Skeletal muscle cell (primary cell): Measurements from ENCODE around the gene FLYWCH1.
A peak's percentile ranks its signal among the peaks of the same experiment; 100 is the strongest.

ENCODE experiments used
- DNase-seq: peaks from one replicate; pipeline ENCODE4 v3.0.0-alpha.2; 2010; ENCODE audit warnings: low read depth
- H3K4me3 ChIP-seq: 2 replicates; pipeline ENCODE4 v1.5.1; 2011; ENCODE audit warnings: low read depth, mild to moderate bottlenecking, control low read depth, low read length, moderate library complexity

FLYWCH1 gene

GRCh38 chr16:2911638-2912329, at the start of gene FLYWCH1:
FLYWCH1 (plus strand) TSS chr16:2911931; CDS start chr16:2929686, 17,755 bp downstream.
- peak; percentile 91 for DNase-seq
- H3K4me3 ChIP-seq: peak within 1 kb of the TSS; percentile 86

DNA sequence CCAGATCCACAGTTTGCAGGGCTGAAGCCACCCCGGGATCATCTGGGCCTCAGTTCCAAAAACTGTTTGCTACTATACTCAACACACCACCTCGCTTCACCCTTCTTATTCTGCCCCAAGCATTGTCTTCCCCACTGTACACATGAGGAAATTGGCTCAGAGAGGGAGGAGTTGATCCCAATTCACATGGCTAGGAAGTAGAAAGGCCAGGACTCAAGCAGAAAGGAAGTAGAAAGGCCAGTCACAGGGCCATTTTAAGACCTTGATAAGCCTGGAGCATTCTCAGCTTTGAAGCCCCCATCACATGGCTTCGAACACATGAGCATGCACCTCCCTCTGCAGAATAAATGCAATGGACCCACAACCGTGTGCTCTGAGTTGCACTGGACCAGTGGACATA, 46.1 kb upstream of the FLYWCH1 start:
- H3K4me3 ChIP-seq: no peak overlapping the region
- DNase-seq: no peak

DNA sequence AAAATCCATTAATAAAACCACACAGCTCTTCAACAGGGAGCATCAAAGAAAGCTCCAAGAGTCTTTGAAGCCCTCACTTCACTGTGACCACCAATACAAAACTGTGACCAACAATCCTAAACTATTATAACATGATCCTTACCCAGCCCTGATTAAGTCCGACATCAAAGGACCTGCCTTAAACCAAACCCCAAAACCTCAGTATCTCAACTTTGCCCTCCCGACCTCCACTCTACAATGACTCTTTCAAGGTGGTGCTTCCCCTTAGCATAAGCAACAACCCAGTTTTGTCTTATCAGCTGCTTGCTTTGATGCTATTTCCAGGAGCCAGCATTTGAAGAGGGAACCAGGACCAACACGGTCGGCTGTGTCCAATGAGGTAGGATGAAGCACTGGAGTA, 45.3 kb upstream of the FLYWCH1 start:
- no peak for DNase-seq
- no peak overlapping the region for H3K4me3 ChIP-seq

DNA sequence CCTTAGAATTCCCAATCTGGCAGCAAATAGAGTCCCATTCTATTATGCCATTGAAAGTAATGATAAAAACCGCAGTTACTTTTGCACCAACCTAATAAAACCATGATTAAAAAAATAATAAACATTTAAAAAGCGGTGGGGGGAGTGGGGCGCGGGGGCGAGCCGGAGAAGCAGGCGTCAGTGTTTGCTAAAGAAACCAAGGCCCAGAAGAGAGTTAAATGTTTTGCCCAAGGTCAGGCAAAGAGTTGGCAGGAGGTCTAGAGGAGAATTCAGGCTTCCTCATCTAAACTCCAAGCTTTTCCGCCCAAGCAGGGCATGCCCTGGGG, 44.1 kb upstream of the FLYWCH1 start:
- DNase-seq: no peak
- H3K4me3 ChIP-seq: peak overlapping the region; percentile 63

DNA sequence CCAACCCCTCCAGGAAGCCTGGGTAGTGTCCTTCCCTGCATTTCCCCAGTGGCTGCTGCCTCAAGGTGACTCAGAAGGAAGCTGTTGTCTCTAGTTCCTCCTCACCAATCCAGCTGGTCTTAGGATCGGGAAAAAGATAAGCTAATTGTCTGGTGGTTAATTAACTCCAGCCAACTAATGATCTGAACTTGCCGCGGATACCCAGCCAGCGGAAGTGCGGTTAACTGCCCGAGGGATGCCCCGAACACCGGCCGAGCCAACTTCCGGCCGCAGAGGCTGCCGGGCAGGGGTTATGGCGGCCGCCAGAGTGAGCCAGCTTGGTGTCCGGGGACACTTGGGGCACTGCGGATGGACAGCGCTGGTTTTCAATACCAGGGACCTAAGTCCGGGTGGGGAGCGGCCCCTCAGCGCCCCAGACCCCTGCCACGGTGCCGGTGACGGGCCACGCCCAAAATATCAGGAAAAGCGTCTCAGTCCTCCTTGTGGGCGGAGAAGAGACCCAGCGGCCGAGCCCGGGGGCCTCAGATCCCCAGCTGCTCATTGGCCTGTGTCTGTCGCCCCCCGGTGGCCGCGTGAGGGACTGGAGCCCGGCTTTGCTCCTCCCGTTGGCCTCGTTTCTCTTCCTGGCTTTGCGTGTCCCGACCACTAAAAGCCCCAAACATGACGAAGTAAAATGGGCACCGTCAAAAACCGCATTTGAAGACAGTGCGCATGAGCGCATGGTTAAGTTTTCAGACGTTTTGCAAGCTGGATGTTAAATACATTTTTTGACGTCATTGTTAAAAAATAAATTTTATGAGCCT, 43.5 kb upstream of the FLYWCH1 start:
- DNase-seq: peak; percentile 60
- peak overlapping the region; percentile 63 for H3K4me3 ChIP-seq

- no peak for DNase-seq
- no peak overlapping the region for H3K4me3 ChIP-seq
Measured at GRCh38 chr16:2871926-2872325, 39.8 kb upstream of the FLYWCH1 start.

- no peak overlapping the region for H3K4me3 ChIP-seq
- no peak for DNase-seq
Measured at GRCh38 chr16:2874032-2874911, 37.5 kb upstream of the FLYWCH1 start.

GRCh38 chr16:2874912-2875362, 36.8 kb upstream of the FLYWCH1 start:
- no peak overlapping the region for H3K4me3 ChIP-seq
- no peak for DNase-seq

DNA sequence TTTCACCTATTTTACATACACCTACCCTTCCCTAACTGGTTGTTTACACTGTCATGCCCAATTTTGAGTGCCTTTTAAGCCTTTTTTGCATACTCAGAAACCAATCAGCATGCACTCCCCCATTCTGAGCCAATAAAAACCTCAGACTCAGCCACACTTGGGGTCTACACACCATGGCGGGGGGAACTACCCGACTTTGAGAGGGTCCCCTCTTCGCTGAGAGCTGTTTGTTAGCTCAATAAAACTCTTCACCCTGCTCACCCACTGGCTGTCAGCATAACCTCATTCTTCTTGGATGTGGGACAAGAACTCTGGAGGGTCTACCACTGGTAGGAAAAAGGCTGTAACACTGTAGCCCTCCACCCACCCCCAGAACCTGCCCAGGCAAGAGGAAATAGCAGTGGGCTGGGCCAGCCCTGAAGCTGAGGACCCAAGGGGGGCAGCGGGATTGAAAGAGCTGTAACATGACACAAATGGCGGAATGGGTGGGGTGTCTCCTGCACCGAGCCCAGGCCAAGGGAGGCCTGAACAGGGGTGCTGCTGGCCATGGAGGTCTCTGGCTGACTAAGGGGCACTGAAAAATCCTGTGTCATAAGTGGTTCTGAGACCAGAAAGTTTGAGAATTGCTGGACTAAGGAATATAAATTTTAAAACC, 31.8 kb upstream of the FLYWCH1 start:
- no peak for DNase-seq
- H3K4me3 ChIP-seq: no peak overlapping the region

DNA sequence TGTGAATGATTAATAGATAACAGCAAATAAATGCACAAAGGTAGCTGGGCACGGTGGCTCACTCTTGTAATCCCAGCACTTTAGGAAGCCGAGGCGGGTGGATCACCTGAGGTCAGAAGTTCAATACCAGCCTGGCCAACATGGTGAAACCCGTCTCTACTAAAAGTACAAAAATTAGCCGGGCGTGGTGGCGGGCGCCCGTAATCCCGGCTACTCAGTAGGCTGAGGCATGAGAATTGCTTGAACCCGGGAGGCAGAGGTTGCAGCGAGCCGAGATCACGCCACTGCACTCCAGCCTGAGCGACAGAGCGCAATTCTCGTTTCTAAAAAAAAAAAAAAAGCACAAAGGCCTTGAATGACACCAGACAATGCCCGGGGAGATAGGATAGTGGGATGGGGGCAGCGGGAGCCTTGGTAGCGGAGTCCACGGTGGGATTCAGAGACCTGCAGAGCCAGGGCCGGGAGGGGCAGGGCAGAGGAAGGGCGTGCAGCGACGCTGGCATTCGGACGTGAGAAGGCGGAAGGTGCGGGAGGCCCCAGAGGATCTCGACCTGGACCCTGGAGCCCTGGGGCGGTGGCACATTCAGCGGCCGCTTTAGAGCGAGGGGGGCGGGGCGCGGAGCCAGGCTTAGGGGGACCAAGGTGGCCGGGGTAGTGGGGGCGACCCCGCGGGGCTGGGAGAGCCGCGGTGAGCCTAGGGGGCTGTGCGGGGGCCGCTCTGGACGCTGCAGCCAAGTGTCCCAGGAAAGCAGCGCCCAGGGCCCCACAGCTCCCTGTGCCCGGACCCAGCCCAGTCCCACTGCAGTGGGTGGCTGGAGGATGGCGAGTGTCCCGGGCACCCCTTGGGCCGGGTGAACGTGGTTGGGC, 29.7 kb upstream of the FLYWCH1 start:
- peak overlapping the region; percentile 90 for H3K4me3 ChIP-seq
- DNase-seq: no peak

DNA sequence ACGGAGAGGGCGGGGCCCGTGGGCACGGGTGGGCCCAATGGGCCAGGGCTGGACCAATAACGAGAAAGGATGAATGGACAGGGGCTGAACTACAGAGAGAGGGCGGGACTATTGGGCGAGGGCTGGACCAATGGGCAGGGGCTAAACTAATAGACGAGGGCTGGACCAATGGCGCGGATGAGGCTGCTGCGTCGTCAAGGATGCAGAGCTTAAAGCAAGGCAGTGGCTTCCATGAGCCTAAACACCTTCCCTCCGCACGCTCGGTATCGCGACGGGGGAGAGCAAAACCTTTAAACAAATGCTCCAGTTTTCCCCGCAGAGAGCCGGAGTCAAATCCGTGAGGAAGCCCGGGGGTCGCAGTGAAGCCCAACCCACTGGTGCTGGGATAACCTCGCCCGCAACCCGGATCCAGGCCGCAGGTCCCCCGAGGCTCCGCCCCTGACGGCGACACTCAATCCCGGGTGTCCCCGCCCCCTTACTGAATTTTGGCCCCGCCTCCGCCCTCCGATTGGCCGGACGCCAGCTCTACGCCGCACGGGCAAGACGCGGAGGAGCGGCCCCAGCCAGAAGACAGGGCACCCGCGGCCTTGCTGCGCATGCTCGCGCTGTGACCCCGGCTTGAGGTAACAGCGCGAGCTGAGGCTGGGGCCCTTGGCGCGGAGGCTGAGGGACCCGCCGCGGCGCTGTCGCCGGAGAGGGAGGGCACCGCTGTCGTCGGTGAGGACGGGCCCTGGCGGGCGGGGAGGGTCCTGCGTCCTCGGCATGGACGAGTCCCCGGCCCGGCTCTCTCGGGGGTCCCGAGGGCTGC, 28.9 kb upstream of the FLYWCH1 start, which contains the start of gene FLYWCH2:
FLYWCH2 (plus strand) TSS at position 566 of the 808 bp plus-strand sequence. CDS start 13,235 bp downstream, outside the sequence.
- peak within 1 kb of the TSS; percentile 90 for H3K4me3 ChIP-seq
- DNase-seq: peak; percentile 97

- DNase-seq: no peak
- peak overlapping the region; percentile 90 for H3K4me3 ChIP-seq
Measured at GRCh38 chr16:2883458-2883908, 28.2 kb upstream of the FLYWCH1 start.

- DNase-seq: no peak
- H3K4me3 ChIP-seq: peak overlapping the region; percentile 90
Measured at GRCh38 chr16:2884041-2884451, 27.7 kb upstream of the FLYWCH1 start.

- no peak overlapping the region for H3K4me3 ChIP-seq
- DNase-seq: no peak
Measured at GRCh38 chr16:2894231-2894630, 17.5 kb upstream of the FLYWCH1 start.

DNA sequence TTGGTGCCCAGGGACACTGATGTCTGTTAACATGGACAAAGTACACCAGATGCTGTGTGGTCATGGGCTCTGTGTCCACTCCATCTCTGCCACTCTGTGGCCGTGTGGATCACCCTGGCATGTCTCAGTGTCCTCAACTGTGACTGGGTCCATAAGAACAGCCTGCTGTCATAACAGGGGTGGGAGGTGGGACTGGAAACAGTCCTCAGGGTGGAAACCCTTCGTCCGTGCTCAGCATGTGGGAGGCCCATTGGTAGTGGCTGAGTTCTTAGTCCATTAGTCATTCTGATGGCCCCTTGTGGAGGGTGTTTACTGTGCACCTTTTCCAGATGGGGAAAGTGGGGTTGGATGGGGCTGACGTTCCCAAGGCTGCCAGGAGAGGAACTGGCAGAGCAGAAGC, 15.9 kb upstream of the FLYWCH1 start:
- H3K4me3 ChIP-seq: no peak overlapping the region
- DNase-seq: no peak

DNA sequence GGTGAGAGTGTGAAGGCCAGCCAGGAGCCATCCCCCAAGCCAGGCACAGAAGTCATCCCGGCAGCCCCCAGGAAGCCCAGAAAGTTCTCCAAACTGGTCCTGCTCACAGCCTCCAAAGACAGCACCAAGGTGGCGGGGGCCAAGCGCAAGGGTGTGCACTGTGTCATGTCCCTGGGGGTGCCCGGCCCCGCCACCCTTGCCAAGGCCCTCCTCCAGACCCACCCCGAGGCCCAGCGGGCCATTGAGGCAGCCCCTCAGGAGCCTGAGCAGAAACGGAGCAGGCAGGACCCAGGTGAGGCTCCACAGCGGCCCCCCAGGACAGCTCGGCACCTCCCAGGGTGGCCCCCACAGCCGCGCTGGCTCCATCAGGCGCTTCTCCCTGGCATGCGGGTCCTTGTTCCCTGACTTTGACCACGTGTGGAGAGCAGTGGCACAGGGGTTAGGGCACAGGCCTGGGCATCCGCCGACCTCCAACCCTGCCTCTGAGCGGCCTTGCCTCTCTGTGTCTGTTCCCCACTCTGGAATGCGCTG, 15.2 kb upstream of the FLYWCH1 start:
- no peak overlapping the region for H3K4me3 ChIP-seq
- no peak for DNase-seq

GRCh38 chr16:2897110-2897509, 14.6 kb upstream of the FLYWCH1 start:
- H3K4me3 ChIP-seq: no peak overlapping the region
- DNase-seq: no peak
